ENCODE measurements around the gene SERPINA1. TPM values are rescaled to one million over a fixed set of nuclear protein-coding genes. Genes with fewer than 3 reads are reported as not detected.

SERPINA1 gene
- total and polyA plus RNA-seq, 2 of the 13 experiments (the other 11 are each of a cell fraction or from before 2014, with no cell fraction given) = 3,266 to 11,015 TPM

GRCh38 chr14:94400422-94400841, 12.0 kb upstream of the SERPINA1 start (continued):
- TF ChIP-seq HIC2 (CRISPR knock-in tag; IDR thresholded peaks at IDR 0.05; ENCODE audit: low read depth) (no peak), FOSL2 (CRISPR knock-in tag; IDR thresholded peaks at IDR 0.05) (peak; percentile 43; the same call in 1 of the 2 replicates), ATF4 (CRISPR knock-in tag; IDR thresholded peaks at IDR 0.05) (no peak), ZNF432 (CRISPR knock-in tag; IDR thresholded peaks at IDR 0.05; ENCODE audit: borderline replicate concordance) (no peak), BHLHE40 (IDR thresholded peaks at IDR 0.05; ENCODE audit: low read length) (no peak), RORA (CRISPR knock-in tag; IDR thresholded peaks at IDR 0.05) (no peak), ZNF207 (IDR thresholded peaks at IDR 0.05; ENCODE audit: borderline replicate concordance) (no peak), ZNF430 (CRISPR knock-in tag; IDR thresholded peaks at IDR 0.05) (no peak), KDM3A (CRISPR knock-in tag; IDR thresholded peaks at IDR 0.05; ENCODE audit: low read depth) (no peak), ZFP82 (CRISPR knock-in tag; IDR thresholded peaks at IDR 0.05; ENCODE audit: borderline replicate concordance) (no peak), NFE2L2 (IDR thresholded peaks at IDR 0.05; ENCODE audit: low read length) (no peak), RELA (CRISPR knock-in tag; IDR thresholded peaks at IDR 0.05) (0 out of 2 replicates have a peak, but pooled peaks have one; percentile 15), BCLAF1 (IDR thresholded peaks at IDR 0.05) (no peak), CTCF (CRISPR knock-in tag; IDR thresholded peaks at IDR 0.05) (no peak), ZNF18 (CRISPR knock-in tag; IDR thresholded peaks at IDR 0.05; ENCODE audit: insufficient replicate concordance) (no peak), NCOA2 (CRISPR knock-in tag; IDR thresholded peaks at IDR 0.05) (peak; percentile 75), EP300 (IDR thresholded peaks at IDR 0.05; ENCODE audit: low read depth in 2 of 2, low read length in 2 of 2) (peak in 1 of 2 experiments; percentile 72; a peak in 2 of 4 replicates), EP300 (CRISPR knock-in tag; IDR thresholded peaks at IDR 0.05; ENCODE audit: borderline replicate concordance) (no peak; the same call in 1 of the 2 replicates), DMTF1 (CRISPR knock-in tag; IDR thresholded peaks at IDR 0.05) (no peak)
